Measurements from ENCODE around the gene KDM8. TPM values are rescaled to one million over a fixed set of nuclear protein-coding genes. Genes with fewer than 3 reads are reported as not detected.

The KDM8 gene
- total and polyA plus RNA-seq, 5 donors from 2014 or later, result 2.8 to 14.7 (median 5.5) TPM

- ATAC-seq (ENCODE audit: low read depth in 2 of 2), result no peak
- H3K9me3 Mint-ChIP-seq, result no peaks in the 10 kb centered on the region
- H3K27me3 ChIP-seq (ENCODE audit: control insufficient read depth, insufficient read depth, low read length), result no peaks in the 10 kb centered on the region
- peaks cover 12% of the 10 kb centered on the region for H3K36me3 Mint-ChIP-seq
- peaks cover 30 to 98% (median 59%) of the 10 kb centered on the region in 4 donors for H3K4me1 Mint-ChIP-seq
- H3K4me3 Mint-ChIP-seq, result peak overlapping the region in 3 of 4 donors; percentile 22 to 52 (median 38)
- H3K27ac ChIP-seq (ENCODE audit: insufficient read depth, low read length, poor library complexity, severe bottlenecking), result peak overlapping the region; percentile 93
- H3K27ac Mint-ChIP-seq, result peak overlapping the region; percentile 92 to 98 (median 97)
- no peaks in the 10 kb centered on the region for H3K9me3 ChIP-seq (ENCODE audit: control insufficient read depth in 2 of 2, low read length in 2 of 2)
- no peaks in the 10 kb centered on the region for H3K27me3 Mint-ChIP-seq
- peaks cover 87% of the 10 kb centered on the region for H3K4me1 ChIP-seq (ENCODE audit: control insufficient read depth, insufficient read depth, low read length, poor library complexity, severe bottlenecking)
- no peak for DNase-seq
- H3K4me3 ChIP-seq (ENCODE audit: low read depth, low read length), result peak overlapping the region; percentile 19
- H3K36me3 ChIP-seq (ENCODE audit: control insufficient read depth, insufficient read depth, low read length), result no peaks in the 10 kb centered on the region
Observed at GRCh38 chr16:27233731-27234130, 30.4 kb downstream of the KDM8 start.

GRCh38 chr16:27234171-27234570 is 30.8 kb downstream of the KDM8 start:
- Mint-ChIP-seq H3K9me3 (no peaks in the 10 kb centered on the region), H3K27ac (peak overlapping the region; percentile 92 to 98 (median 97)), H3K36me3 (peaks cover 12% of the 10 kb centered on the region), H3K4me3 (peak overlapping the region in 3 of 4 donors; percentile 22 to 81 (median 38)), H3K27me3 (no peaks in the 10 kb centered on the region), H3K4me1 (peaks cover 30 to 98% (median 59%) of the 10 kb centered on the region in 4 donors)
- Histone ChIP-seq H3K4me1 (ENCODE audit: control insufficient read depth, insufficient read depth, low read length, poor library complexity, severe bottlenecking) (peaks cover 87% of the 10 kb centered on the region), H3K9me3 (ENCODE audit: control insufficient read depth in 2 of 2, low read length in 2 of 2) (no peaks in the 10 kb centered on the region), H3K27ac (ENCODE audit: insufficient read depth, low read length, poor library complexity, severe bottlenecking) (peak overlapping the region; percentile 93), H3K4me3 (ENCODE audit: low read depth, low read length) (peak overlapping the region; percentile 59), H3K36me3 (ENCODE audit: control insufficient read depth, insufficient read depth, low read length) (no peaks in the 10 kb centered on the region), H3K27me3 (ENCODE audit: control insufficient read depth, insufficient read depth, low read length) (no peaks in the 10 kb centered on the region)
- ATAC-seq (ENCODE audit: low read depth in 2 of 2), result no peak
- no peak for DNase-seq

- peak overlapping the region; percentile 59 for H3K4me3 ChIP-seq (ENCODE audit: low read depth, low read length)
- peaks cover 30 to 99% (median 58%) of the 10 kb centered on the region in 4 donors for H3K4me1 Mint-ChIP-seq
Observed at GRCh38 chr16:27234603-27235002, 31.3 kb downstream of the KDM8 start.

GRCh38 chr16:27235055-27235937 is 32.0 kb downstream of the KDM8 start:
- Histone ChIP-seq H3K27ac (ENCODE audit: insufficient read depth, low read length, poor library complexity, severe bottlenecking) (peak overlapping the region; percentile 93), H3K4me1 (ENCODE audit: control insufficient read depth, insufficient read depth, low read length, poor library complexity, severe bottlenecking) (peaks cover 81% of the 10 kb centered on the region), H3K4me3 (ENCODE audit: low read depth, low read length) (peak overlapping the region; percentile 59), H3K27me3 (ENCODE audit: control insufficient read depth, insufficient read depth, low read length) (no peaks in the 10 kb centered on the region), H3K9me3 (ENCODE audit: control insufficient read depth in 2 of 2, low read length in 2 of 2) (no peaks in the 10 kb centered on the region), H3K36me3 (ENCODE audit: control insufficient read depth, insufficient read depth, low read length) (no peaks in the 10 kb centered on the region)
- no peaks in the 10 kb centered on the region for H3K27me3 Mint-ChIP-seq
- DNase-seq (peak; percentile 82 to 95 (median 82)), ATAC-seq (ENCODE audit: low read depth in 2 of 2) (peak; percentile 49 to 58)
- H3K27ac Mint-ChIP-seq, result peak overlapping the region; percentile 92 to 99 (median 98)
- H3K36me3 Mint-ChIP-seq, result peaks cover 12% of the 10 kb centered on the region
- peaks cover 30 to 100% (median 60%) of the 10 kb centered on the region in 4 donors for H3K4me1 Mint-ChIP-seq
- H3K4me3 Mint-ChIP-seq, result peak overlapping the region; percentile 72 to 93 (median 78)
- H3K9me3 Mint-ChIP-seq, result no peaks in the 10 kb centered on the region

More at GRCh38 chr16:27234603-27235002, 31.3 kb downstream of the KDM8 start:
- Mint-ChIP-seq H3K9me3 (no peaks in the 10 kb centered on the region), H3K27me3 (no peaks in the 10 kb centered on the region), H3K4me3 (peak overlapping the region; percentile 72 to 93 (median 78)), H3K36me3 (peaks cover 12% of the 10 kb centered on the region), H3K27ac (peak overlapping the region; percentile 92 to 99 (median 98))
- Histone ChIP-seq H3K27ac (ENCODE audit: insufficient read depth, low read length, poor library complexity, severe bottlenecking) (peak overlapping the region; percentile 93), H3K36me3 (ENCODE audit: control insufficient read depth, insufficient read depth, low read length) (no peaks in the 10 kb centered on the region), H3K27me3 (ENCODE audit: control insufficient read depth, insufficient read depth, low read length) (no peaks in the 10 kb centered on the region), H3K9me3 (ENCODE audit: control insufficient read depth in 2 of 2, low read length in 2 of 2) (no peaks in the 10 kb centered on the region), H3K4me1 (ENCODE audit: control insufficient read depth, insufficient read depth, low read length, poor library complexity, severe bottlenecking) (peaks cover 87% of the 10 kb centered on the region)
- DNase-seq (no peak), ATAC-seq (ENCODE audit: low read depth in 2 of 2) (no peak)

- Histone ChIP-seq H3K4me3 (ENCODE audit: low read depth, low read length) (peak overlapping the region; percentile 59), H3K27me3 (ENCODE audit: control insufficient read depth, insufficient read depth, low read length) (no peaks in the 10 kb centered on the region), H3K36me3 (ENCODE audit: control insufficient read depth, insufficient read depth, low read length) (no peaks in the 10 kb centered on the region), H3K4me1 (ENCODE audit: control insufficient read depth, insufficient read depth, low read length, poor library complexity, severe bottlenecking) (peaks cover 75% of the 10 kb centered on the region), H3K27ac (ENCODE audit: insufficient read depth, low read length, poor library complexity, severe bottlenecking) (peak overlapping the region; percentile 93), H3K9me3 (ENCODE audit: control insufficient read depth in 2 of 2, low read length in 2 of 2) (no peaks in the 10 kb centered on the region)
- ATAC-seq (ENCODE audit: low read depth in 2 of 2) (no peak), DNase-seq (no peak)
- Mint-ChIP-seq H3K4me3 (peak overlapping the region; percentile 72 to 93 (median 78)), H3K36me3 (peaks cover 7% of the 10 kb centered on the region), H3K4me1 (peaks cover 27 to 96% (median 55%) of the 10 kb centered on the region in 4 donors), H3K27me3 (no peaks in the 10 kb centered on the region), H3K9me3 (no peaks in the 10 kb centered on the region), H3K27ac (peak overlapping the region; percentile 92 to 99 (median 98))
Observed at GRCh38 chr16:27235938-27236245, 32.6 kb downstream of the KDM8 start.

GRCh38 chr16:27236635-27237218 is 33.4 kb downstream of the KDM8 start:
- no peaks in the 10 kb centered on the region for H3K27me3 ChIP-seq (ENCODE audit: control insufficient read depth, insufficient read depth, low read length)
- peak overlapping the region; percentile 93 for H3K27ac ChIP-seq (ENCODE audit: insufficient read depth, low read length, poor library complexity, severe bottlenecking)
- ATAC-seq (ENCODE audit: low read depth in 2 of 2) (no peak), DNase-seq (no peak)
- no peaks in the 10 kb centered on the region for H3K27me3 Mint-ChIP-seq
- H3K4me1 Mint-ChIP-seq, result peaks cover 23 to 93% (median 53%) of the 10 kb centered on the region in 4 donors
- peak overlapping the region; percentile 92 to 100 (median 99) for H3K27ac Mint-ChIP-seq
- H3K9me3 Mint-ChIP-seq, result no peaks in the 10 kb centered on the region
- peaks cover 4% of the 10 kb centered on the region for H3K36me3 Mint-ChIP-seq
- H3K4me3 ChIP-seq (ENCODE audit: low read depth, low read length), result peak overlapping the region; percentile 33
- H3K9me3 ChIP-seq (ENCODE audit: control insufficient read depth in 2 of 2, low read length in 2 of 2), result no peaks in the 10 kb centered on the region
- H3K36me3 ChIP-seq (ENCODE audit: control insufficient read depth, insufficient read depth, low read length), result no peaks in the 10 kb centered on the region
- H3K4me3 Mint-ChIP-seq, result peak overlapping the region; percentile 68 to 84 (median 82)
- H3K4me1 ChIP-seq (ENCODE audit: control insufficient read depth, insufficient read depth, low read length, poor library complexity, severe bottlenecking), result peaks cover 67% of the 10 kb centered on the region

- Histone ChIP-seq H3K27me3 (ENCODE audit: control insufficient read depth, insufficient read depth, low read length) (no peaks in the 10 kb centered on the region), H3K4me3 (ENCODE audit: low read depth, low read length) (peak overlapping the region; percentile 48), H3K4me1 (ENCODE audit: control insufficient read depth, insufficient read depth, low read length, poor library complexity, severe bottlenecking) (peaks cover 62% of the 10 kb centered on the region), H3K9me3 (ENCODE audit: control insufficient read depth in 2 of 2, low read length in 2 of 2) (no peaks in the 10 kb centered on the region), H3K27ac (ENCODE audit: insufficient read depth, low read length, poor library complexity, severe bottlenecking) (peak overlapping the region; percentile 93), H3K36me3 (ENCODE audit: control insufficient read depth, insufficient read depth, low read length) (no peaks in the 10 kb centered on the region)
- H3K4me1 Mint-ChIP-seq, result peaks cover 23 to 93% (median 52%) of the 10 kb centered on the region in 4 donors
- peak; percentile 59 to 89 (median 72) for DNase-seq
- no peaks in the 10 kb centered on the region for H3K27me3 Mint-ChIP-seq
- peaks cover 4% of the 10 kb centered on the region for H3K36me3 Mint-ChIP-seq
- peak; percentile 60 to 65 for ATAC-seq (ENCODE audit: low read depth in 2 of 2)
- H3K9me3 Mint-ChIP-seq, result no peaks in the 10 kb centered on the region
- H3K4me3 Mint-ChIP-seq, result peak overlapping the region; percentile 68 to 84 (median 82)
- H3K27ac Mint-ChIP-seq, result peak overlapping the region; percentile 92 to 100 (median 99)
Observed at GRCh38 chr16:27237219-27238015, 34.1 kb downstream of the KDM8 start.
